LNCaP clone FGC (cell line): ENCODE results near the gene TEX264.

Experiments
- DNase-seq: peaks from one replicate; pipeline ENCODE4 v3.0.0-alpha.2; 2011; ENCODE audit warnings: low read depth
- H3K4me3 ChIP-seq: 2 replicates; pipeline ENCODE4 v1.5.1; 2011; ENCODE audit warnings: mild to moderate bottlenecking, low read depth, low read length, control low read depth
- TF ChIP-seq, protein P1 (sequence below): IDR thresholded peaks from 2 replicates; pipeline ENCODE4 v1.5.1; 2012; ENCODE audit warnings: mild to moderate bottlenecking; ENCODE audit not compliant: control insufficient read depth, insufficient read depth; ENCODE audit errors: extremely low read depth

Gene TEX264

DNA sequence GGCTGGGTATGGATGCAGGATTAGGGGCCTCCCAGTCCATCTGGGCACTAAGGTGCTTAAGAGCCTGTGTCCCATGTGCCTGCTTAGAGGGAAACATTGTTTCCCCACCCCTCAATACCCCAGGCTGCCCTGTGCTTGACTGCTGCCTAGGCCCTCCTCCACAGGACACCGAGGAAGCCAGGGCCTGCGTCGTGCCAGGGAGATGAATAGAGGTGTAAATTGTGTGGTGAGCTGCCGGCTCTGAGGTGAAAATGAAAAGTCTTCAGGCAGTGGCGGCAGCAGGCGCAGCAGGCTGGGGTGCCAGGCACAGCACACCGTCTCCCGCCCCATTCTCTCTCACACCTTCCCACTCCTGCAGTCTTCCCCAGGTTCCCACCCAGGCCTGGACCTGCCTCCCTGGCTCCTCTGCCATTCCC lies 21.9 kb downstream of the TEX264 start:
- TF ChIP-seq, protein P1, sequence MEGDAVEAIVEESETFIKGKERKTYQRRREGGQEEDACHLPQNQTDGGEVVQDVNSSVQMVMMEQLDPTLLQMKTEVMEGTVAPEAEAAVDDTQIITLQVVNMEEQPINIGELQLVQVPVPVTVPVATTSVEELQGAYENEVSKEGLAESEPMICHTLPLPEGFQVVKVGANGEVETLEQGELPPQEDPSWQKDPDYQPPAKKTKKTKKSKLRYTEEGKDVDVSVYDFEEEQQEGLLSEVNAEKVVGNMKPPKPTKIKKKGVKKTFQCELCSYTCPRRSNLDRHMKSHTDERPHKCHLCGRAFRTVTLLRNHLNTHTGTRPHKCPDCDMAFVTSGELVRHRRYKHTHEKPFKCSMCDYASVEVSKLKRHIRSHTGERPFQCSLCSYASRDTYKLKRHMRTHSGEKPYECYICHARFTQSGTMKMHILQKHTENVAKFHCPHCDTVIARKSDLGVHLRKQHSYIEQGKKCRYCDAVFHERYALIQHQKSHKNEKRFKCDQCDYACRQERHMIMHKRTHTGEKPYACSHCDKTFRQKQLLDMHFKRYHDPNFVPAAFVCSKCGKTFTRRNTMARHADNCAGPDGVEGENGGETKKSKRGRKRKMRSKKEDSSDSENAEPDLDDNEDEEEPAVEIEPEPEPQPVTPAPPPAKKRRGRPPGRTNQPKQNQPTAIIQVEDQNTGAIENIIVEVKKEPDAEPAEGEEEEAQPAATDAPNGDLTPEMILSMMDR, result no peak
- DNase-seq, result no peak
- H3K4me3 ChIP-seq, result no peak overlapping the region

DNA sequence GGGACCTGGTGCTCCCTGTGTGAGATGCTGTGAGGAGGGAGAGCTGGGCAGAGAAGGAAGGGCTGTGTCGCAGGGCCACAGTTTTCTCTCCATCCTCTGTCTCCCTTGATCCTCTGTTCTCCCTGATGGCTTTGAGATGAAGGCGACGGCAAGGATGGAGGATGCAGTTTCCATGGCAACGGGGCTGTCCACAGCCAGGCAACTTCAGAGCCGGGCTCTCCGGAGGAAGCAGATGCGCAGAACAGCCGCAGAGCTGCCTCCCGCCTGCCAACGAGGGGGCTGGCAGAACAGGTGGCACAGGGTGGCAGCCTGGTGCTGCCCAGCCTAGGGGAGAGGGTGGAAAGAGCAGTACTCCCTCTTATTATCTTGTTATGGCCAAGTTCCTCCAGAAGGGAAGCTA lies 25.9 kb downstream of the TEX264 start:
- H3K4me3 ChIP-seq, result no peak overlapping the region
- no peak for DNase-seq
- TF ChIP-seq, protein P1, result no peak

DNA sequence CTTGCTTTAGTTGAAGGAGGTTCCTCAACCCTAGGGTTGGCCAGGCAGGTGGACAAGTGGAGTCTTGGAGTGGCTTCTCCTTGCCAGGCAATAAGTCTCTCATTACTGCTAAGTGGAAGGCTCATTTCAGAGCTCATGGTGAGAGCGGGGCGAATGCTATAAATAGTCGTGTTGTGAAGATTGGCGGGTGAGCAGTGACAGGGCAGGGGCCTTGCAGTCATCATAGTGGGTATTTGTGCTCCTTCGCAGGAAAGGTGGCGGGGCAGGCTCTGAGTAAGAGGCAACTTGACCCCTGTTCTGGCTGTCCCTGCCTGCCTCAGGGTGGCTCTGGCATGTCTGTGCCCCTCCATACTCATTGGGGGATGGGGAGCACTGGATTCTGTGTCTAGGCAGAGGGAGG lies 27.2 kb downstream of the TEX264 start:
- TF ChIP-seq, protein P1, result no peak
- no peak overlapping the region for H3K4me3 ChIP-seq
- DNase-seq, result no peak

DNA sequence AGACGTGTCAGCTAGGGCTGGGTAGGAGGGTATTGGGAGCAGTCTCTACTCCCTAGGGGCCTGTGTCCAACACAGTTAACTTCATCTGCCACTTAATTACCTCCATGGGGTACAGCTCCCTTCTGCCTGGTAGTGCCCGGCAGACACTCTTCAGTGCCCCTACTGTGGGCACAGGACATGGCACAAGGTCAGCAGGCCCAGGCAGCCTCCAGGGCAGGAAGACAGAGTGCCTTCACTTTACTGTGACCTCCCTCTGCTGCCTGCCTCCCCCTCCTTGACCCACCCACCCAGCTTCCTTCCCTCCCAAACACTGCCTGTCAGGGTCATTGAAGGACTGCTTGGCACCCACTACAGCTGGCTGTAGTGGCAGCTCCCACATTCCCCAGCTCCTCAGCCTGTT lies 29.4 kb downstream of the TEX264 start:
- DNase-seq, result no peak
- TF ChIP-seq, protein P1, result no peak
- H3K4me3 ChIP-seq, result no peak overlapping the region

DNA sequence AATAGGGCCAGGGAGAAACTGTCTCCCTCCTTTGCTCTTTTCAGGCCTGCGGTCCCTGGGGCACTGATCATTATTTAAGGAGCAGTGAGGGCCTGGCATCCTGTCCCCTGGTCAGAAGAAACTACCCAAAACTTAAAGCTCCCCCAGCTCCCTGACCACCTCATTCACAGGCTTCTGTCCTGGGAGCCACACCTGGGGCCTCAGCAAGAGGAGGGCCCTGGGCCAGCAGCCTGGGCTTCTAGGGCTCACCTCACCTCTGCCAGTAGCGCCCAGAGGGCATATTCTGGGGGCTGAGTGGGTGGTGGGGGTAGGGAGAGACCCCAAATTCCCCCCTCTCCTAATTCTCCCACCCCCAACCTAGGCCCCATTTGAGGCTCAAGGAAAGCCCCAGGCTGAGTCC lies 31.1 kb downstream of the TEX264 start:
- no peak overlapping the region for H3K4me3 ChIP-seq
- TF ChIP-seq, protein P1, result no peak
- DNase-seq, result no peak

DNA sequence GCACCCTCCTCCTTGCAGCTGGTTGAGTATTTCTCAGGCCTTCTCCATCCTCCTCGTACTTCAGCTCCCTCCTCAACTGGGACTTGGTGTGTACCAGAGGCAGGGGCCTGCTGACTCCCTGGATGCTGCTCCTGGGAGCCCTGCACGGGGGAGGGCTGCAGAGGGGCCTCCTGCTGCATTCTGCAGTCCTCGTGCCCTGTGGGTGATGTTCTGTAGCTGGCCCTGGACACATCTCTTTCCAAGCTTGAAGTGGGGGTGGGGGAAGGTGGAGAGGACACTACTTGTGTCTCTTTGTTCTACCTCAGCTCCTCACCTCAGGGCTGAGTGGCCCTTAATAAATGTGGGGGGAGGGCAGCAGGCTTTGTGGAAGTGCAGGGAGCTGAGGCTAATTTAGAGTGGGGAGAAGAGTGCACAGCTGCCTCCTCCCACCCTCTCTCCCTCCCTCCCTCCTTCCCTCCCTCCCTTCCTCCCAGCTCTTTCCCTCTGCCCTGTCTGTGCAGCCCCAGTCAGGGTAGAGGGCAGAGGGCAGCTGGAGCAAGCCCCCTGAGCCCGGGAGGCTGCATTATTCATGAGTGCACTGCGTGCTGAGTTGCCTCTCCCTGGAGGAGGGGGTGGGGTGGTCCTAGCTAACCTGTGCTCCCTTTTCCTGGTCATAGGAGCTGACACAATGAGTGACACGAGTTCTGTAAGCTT lies 32.2 kb downstream of the TEX264 start:
- TF ChIP-seq, protein P1, result no peak
- no peak for DNase-seq
- H3K4me3 ChIP-seq, result no peak overlapping the region
